Astrocyte of the spinal cord (primary cell): ENCODE measurements around the gene TRMT2A.

Experiments
- DNase-seq: peaks from one replicate; pipeline ENCODE4 v3.0.0; 2011; ENCODE audit warnings: low read depth, low spot score
- H3K4me3 ChIP-seq: 2 replicates; pipeline ENCODE4 v1.5.1; 2011; ENCODE audit warnings: low read depth, mild to moderate bottlenecking, low read length, moderate library complexity
- in situ Hi-C: cut with HindIII; loops from 2 replicates; pipeline ENCODE4 v1.10.0; 2017; ENCODE audit warnings: low sequenced_read_pairs
- TF ChIP-seq, protein P1 (sequence below): IDR thresholded peaks from 2 replicates; pipeline ENCODE4 v1.5.1; 2012; ENCODE audit warnings: low read depth, mild to moderate bottlenecking, low read length, inconsistent platforms

Gene TRMT2A

DNA sequence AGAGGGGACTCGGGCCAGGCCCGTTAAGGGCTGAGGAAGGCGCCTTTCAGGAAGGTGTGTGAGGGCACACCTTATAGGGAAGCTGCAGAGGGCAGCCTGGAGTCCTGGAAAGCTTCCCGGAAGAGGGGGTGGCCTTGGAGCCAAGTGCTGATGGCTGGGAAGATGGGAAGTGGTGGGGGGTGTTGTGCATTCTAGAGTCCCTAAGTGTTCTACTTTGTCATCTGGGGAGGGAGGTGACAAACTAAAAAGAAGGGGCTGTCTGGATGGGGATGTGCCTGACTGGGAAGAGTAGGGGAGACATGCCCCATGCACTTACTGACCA is 21.4 kb upstream of the TRMT2A start:
- TF ChIP-seq, protein P1, sequence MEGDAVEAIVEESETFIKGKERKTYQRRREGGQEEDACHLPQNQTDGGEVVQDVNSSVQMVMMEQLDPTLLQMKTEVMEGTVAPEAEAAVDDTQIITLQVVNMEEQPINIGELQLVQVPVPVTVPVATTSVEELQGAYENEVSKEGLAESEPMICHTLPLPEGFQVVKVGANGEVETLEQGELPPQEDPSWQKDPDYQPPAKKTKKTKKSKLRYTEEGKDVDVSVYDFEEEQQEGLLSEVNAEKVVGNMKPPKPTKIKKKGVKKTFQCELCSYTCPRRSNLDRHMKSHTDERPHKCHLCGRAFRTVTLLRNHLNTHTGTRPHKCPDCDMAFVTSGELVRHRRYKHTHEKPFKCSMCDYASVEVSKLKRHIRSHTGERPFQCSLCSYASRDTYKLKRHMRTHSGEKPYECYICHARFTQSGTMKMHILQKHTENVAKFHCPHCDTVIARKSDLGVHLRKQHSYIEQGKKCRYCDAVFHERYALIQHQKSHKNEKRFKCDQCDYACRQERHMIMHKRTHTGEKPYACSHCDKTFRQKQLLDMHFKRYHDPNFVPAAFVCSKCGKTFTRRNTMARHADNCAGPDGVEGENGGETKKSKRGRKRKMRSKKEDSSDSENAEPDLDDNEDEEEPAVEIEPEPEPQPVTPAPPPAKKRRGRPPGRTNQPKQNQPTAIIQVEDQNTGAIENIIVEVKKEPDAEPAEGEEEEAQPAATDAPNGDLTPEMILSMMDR = no peak
- no peak overlapping the region for H3K4me3 ChIP-seq
- in situ Hi-C loops = no loop called here
- no peak for DNase-seq

DNA sequence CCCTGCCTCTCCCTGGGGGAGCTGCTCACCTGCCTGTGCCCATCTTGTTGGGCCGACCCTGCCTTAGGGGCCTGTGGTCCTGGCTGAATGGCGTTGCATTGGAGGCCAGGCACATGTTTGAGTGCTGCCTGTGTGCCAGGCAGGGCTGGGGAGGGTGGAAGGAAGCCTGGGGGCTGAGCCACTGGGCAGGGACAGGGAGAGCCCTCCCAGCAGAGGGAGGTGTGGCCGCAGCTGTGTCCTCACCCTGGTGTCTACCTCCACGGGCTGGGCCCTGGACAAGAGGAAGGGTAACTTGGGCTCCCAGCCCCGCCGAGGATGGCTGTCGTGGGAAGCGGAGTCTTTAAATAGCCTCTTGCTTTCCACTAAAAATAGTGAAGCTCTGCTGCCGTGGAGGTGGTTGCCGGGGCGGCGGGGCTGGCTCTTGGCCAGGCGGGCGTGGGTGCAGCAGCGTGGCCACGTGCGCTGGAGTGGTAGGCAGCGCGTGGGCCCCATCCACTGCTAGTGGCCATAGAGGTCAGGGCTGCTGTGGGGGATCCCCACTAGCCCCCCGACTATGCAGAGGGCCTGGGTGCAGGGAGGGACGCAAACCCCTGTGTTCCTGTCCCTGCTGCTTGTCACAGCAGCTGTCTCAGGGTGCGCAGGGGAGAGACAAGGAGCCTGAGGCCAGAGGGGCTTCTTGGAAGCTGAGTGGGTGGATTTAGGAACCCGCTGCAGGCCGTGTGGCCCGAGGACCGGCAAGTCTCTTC is 20.8 kb upstream of the TRMT2A start:
- no peak for DNase-seq
- H3K4me3 ChIP-seq = no peak overlapping the region
- in situ Hi-C loops = no loop called here
- TF ChIP-seq, protein P1 = no peak

DNA sequence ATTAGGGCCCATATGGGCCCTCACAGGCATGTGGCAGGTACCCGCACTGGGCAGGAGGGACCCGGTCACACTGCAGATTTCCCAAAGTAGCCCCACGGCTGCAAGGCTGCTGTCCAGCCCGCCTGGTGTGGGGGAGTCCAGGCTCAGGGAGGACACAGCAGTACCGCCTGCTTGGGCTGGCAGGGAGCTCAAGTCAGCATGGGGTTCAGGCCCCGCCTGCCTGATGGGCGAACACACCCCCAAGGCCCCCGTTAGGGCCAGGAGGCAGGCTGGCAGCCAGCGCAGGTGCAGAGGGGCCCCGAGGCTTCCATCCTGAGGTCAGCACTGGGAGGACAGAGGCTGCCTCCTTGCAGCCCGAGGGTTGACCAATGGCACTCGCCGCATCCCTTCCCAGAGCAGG is 20.1 kb upstream of the TRMT2A start:
- no peak for DNase-seq
- in situ Hi-C loops = no loop called here
- TF ChIP-seq, protein P1 = no peak
- no peak overlapping the region for H3K4me3 ChIP-seq

DNA sequence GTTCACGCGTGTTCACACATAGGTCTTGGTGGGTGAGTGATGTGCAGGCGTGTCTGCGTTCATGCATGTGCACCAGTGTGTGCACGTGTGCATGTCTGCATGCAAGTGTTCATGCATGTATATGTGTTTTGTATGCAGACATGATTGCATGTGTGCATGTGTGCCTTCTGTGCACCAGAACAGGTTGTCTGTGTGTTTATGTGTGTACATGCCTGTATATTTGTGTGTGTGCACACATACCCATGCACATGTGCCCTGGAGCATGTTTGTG is 19.5 kb upstream of the TRMT2A start:
- no peak for DNase-seq
- H3K4me3 ChIP-seq = no peak overlapping the region
- in situ Hi-C loops = no loop called here
- TF ChIP-seq, protein P1 = no peak

DNA sequence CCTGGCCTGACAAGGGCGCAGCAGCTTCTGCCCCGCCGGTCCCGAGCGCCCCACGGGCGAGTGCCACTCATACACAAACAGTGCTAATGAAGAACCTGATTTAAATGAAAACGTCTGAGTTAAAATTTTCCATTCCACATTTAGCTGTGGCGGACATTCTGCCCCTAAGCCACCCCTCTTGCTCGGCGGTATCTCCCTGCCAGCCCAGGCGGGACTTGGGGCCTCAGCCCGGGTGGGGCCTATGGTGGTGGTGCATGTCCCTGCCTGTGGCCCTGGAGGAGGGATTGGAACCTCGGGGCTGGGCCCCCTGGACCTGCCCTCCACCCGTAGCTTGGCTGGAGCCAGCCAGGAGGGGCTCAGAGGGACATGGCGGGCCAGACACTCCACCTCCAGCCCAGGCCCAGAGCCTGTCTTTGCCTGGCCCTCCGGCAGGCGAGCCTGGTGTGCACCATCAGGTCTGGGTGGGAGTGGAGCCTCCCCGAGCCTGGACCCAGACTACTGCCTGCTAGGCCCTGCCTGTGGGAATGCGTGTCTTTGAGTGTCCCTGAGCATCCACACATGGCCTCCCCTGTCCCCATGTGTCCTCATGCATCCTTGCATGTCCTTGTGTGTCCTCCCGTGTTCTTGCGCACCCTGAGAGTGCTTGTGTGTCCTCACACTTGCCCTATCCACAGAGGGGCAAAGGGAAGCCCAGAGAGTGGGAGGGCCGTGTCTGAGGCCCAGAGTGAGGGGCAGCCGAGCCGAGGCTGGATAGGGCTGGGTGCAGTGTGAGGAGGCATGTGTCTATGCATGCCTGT is 19.0 kb upstream of the TRMT2A start:
- DNase-seq = no peak
- TF ChIP-seq, protein P1 = no peak
- in situ Hi-C loops = no loop called here
- no peak overlapping the region for H3K4me3 ChIP-seq

DNA sequence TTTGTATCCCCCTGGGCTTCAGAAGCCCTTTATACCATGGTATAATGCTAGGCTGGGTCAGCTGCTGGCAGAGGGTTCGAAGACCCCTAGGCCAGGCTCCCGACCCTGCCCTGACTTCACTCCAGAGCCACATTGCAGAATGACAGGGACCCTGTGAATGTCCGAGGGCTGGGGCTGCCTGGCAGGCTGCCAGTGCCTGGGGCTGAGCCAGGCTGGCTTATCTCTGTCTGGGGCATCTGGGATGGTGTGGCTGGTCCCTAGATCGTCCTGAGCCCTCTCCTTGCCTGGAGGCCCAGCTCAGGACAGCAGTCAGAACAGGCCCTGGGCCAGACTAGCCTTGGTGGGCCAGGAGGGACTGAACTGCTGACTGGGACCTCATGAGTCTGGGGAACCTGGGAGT is 18.2 kb upstream of the TRMT2A start:
- in situ Hi-C loops = no loop called here
- no peak overlapping the region for H3K4me3 ChIP-seq
- TF ChIP-seq, protein P1 = no peak
- DNase-seq = no peak
